ENCODE results near the gene FAM3A.

FAM3A gene

GRCh38 chrX:154486396-154487207 lies 29.4 kb downstream of the FAM3A start, which contains the start of gene UBL4A:
Gene UBL4A (minus strand): TSS chrX:154486615. CDS start chrX:154486584, 31 bp downstream.
- peaks cover 51% of the 10 kb centered on the region for H3K4me1 ChIP-seq (ENCODE audit: control insufficient read depth, low read length)
- H3K4me3 ChIP-seq (ENCODE audit: low read length), result peak within 1 kb of the TSS; percentile 70
- no peaks in the 10 kb centered on the region for H3K9me3 ChIP-seq (ENCODE audit: control insufficient read depth, insufficient read depth, low read length)
- no peak for TF ChIP-seq EZH2phosphoT487 (IDR thresholded peaks at IDR 0.05; ENCODE audit: borderline replicate concordance, low read length)
- TF ChIP-seq CTCF (IDR thresholded peaks at IDR 0.05; ENCODE audit: low read depth, low read length, poor library complexity, severe bottlenecking), result no peak
- peaks cover 36% of the 10 kb centered on the region for H3K36me3 ChIP-seq (ENCODE audit: control insufficient read depth, low read length)
- no peaks in the 10 kb centered on the region for H4K20me1 ChIP-seq (ENCODE audit: control insufficient read depth, insufficient read depth, low read depth, low read length)
- H3K27ac ChIP-seq (ENCODE audit: low read depth, low read length), result peak within 1 kb of the TSS; percentile 55
- H3F3A ChIP-seq (ENCODE audit: control insufficient read depth, insufficient read depth), result no peaks in the 10 kb centered on the region; the same call in 1 of the 2 replicates
- no peaks in the 10 kb centered on the region for H3K9me2 ChIP-seq (replicated peaks; ENCODE audit: control insufficient read depth, low read length)
- H3K27me3 ChIP-seq (ENCODE audit: control insufficient read depth, low read length), result no peaks in the 10 kb centered on the region
- peak within 1 kb of the TSS; percentile 87 for H3K4me2 ChIP-seq (ENCODE audit: low read length)
- peaks cover 57% of the 10 kb centered on the region for H3K79me2 ChIP-seq (ENCODE audit: control insufficient read depth, low read length)

GRCh38 chrX:154486052-154486395 lies 30.0 kb downstream of the FAM3A start:
- H3K79me2 ChIP-seq (ENCODE audit: control insufficient read depth, low read length), result peaks cover 57% of the 10 kb centered on the region
- H3K27me3 ChIP-seq (ENCODE audit: control insufficient read depth, low read length), result no peaks in the 10 kb centered on the region
- H3K9me3 ChIP-seq (ENCODE audit: control insufficient read depth, insufficient read depth, low read length), result no peaks in the 10 kb centered on the region
- H4K20me1 ChIP-seq (ENCODE audit: control insufficient read depth, insufficient read depth, low read depth, low read length), result no peaks in the 10 kb centered on the region
- no peaks in the 10 kb centered on the region; the same call in 1 of the 2 replicates for H3F3A ChIP-seq (ENCODE audit: control insufficient read depth, insufficient read depth)
- peak overlapping the region; percentile 68 for H3K4me3 ChIP-seq (ENCODE audit: low read length)
- peaks cover 53% of the 10 kb centered on the region for H3K4me1 ChIP-seq (ENCODE audit: control insufficient read depth, low read length)
- peak overlapping the region; percentile 87 for H3K4me2 ChIP-seq (ENCODE audit: low read length)
- TF ChIP-seq CTCF (IDR thresholded peaks at IDR 0.05; ENCODE audit: low read depth, low read length, poor library complexity, severe bottlenecking), result no peak
- no peak for TF ChIP-seq EZH2phosphoT487 (IDR thresholded peaks at IDR 0.05; ENCODE audit: borderline replicate concordance, low read length)
- no peaks in the 10 kb centered on the region for H3K9me2 ChIP-seq (replicated peaks; ENCODE audit: control insufficient read depth, low read length)
- H3K36me3 ChIP-seq (ENCODE audit: control insufficient read depth, low read length), result peaks cover 36% of the 10 kb centered on the region
- H3K27ac ChIP-seq (ENCODE audit: low read depth, low read length), result peak overlapping the region; percentile 41

- peaks cover 58% of the 10 kb centered on the region for H3K4me1 ChIP-seq (ENCODE audit: control insufficient read depth, low read length)
- peaks cover 36% of the 10 kb centered on the region for H3K36me3 ChIP-seq (ENCODE audit: control insufficient read depth, low read length)
- peaks cover 57% of the 10 kb centered on the region for H3K79me2 ChIP-seq (ENCODE audit: control insufficient read depth, low read length)
- no peaks in the 10 kb centered on the region for H3K9me3 ChIP-seq (ENCODE audit: control insufficient read depth, insufficient read depth, low read length)
- H3K4me3 ChIP-seq (ENCODE audit: low read length), result peak overlapping the region; percentile 68
- no peaks in the 10 kb centered on the region for H3K9me2 ChIP-seq (replicated peaks; ENCODE audit: control insufficient read depth, low read length)
- H3K27me3 ChIP-seq (ENCODE audit: control insufficient read depth, low read length), result no peaks in the 10 kb centered on the region
- H3F3A ChIP-seq (ENCODE audit: control insufficient read depth, insufficient read depth), result no peaks in the 10 kb centered on the region; the same call in 1 of the 2 replicates
- peak overlapping the region; percentile 41 for H3K27ac ChIP-seq (ENCODE audit: low read depth, low read length)
- peak overlapping the region; percentile 87 for H3K4me2 ChIP-seq (ENCODE audit: low read length)
- no peaks in the 10 kb centered on the region for H4K20me1 ChIP-seq (ENCODE audit: control insufficient read depth, insufficient read depth, low read depth, low read length)
- TF ChIP-seq EZH2phosphoT487 (IDR thresholded peaks at IDR 0.05; ENCODE audit: borderline replicate concordance, low read length) (no peak), CTCF (IDR thresholded peaks at IDR 0.05; ENCODE audit: low read depth, low read length, poor library complexity, severe bottlenecking) (no peak)
These were observed 30.6 kb downstream of the FAM3A start for GRCh38 chrX:154485150-154486051.

Measured in DOHH2 (cell line).